H9 (cell line): ENCODE results near the gene SH3BGRL3. TPM values are rescaled to one million over a fixed set of nuclear protein-coding genes. Genes with fewer than 3 reads are reported as not detected.

Experiments
- DNase-seq: peaks from one replicate; pipeline ENCODE4 v3.0.0-alpha.2; 2017
- H2AFZ ChIP-seq: one replicate; pipeline ENCODE4 v1.6.1; 2013; ENCODE audit warnings: mild to moderate bottlenecking, low read length, control low read depth, moderate library complexity
- H2AK5ac ChIP-seq: 2 replicates; pipeline ENCODE4 v1.6.1; 2013; ENCODE audit warnings: low read length, control low read depth, mixed read lengths; ENCODE audit not compliant: insufficient read length
- H2BK120ac ChIP-seq: one replicate; pipeline ENCODE4 v1.6.1; 2013; ENCODE audit warnings: low read depth, mild to moderate bottlenecking, low read length, control low read depth, inconsistent platforms; ENCODE audit not compliant: poor library complexity, severe bottlenecking
- H2BK12ac ChIP-seq: 2 replicates; pipeline ENCODE4 v1.6.1; 2013; ENCODE audit warnings: low read length, control low read depth, mixed read lengths, low read depth; ENCODE audit not compliant: insufficient read length
- H2BK15ac ChIP-seq: 2 replicates; pipeline ENCODE4 v1.6.1; 2013; ENCODE audit warnings: low read depth, low read length, control low read depth
- H2BK20ac ChIP-seq: one replicate; pipeline ENCODE4 v1.6.1; 2013; ENCODE audit warnings: low read depth, mild to moderate bottlenecking, low read length, control low read depth, inconsistent platforms; ENCODE audit not compliant: poor library complexity, severe bottlenecking
- H2BK5ac ChIP-seq: 2 replicates; pipeline ENCODE4 v1.6.1; 2013; ENCODE audit warnings: low read length, control low read depth, mixed read lengths; ENCODE audit not compliant: insufficient read length
- H3K14ac ChIP-seq: 2 replicates; pipeline ENCODE4 v1.6.1; 2013; ENCODE audit warnings: low read length, control low read depth; ENCODE audit not compliant: insufficient read depth
- H3K18ac ChIP-seq: 2 replicates; pipeline ENCODE4 v1.6.1; 2013; ENCODE audit warnings: low read depth, mild to moderate bottlenecking, mixed read lengths, low read length, control low read depth; ENCODE audit not compliant: insufficient read length
- H3K23ac ChIP-seq: 2 replicates; pipeline ENCODE4 v1.6.1; 2013; ENCODE audit warnings: low read length, control low read depth, mixed read lengths, low read depth; ENCODE audit not compliant: insufficient read length
- H3K23me2 ChIP-seq: 2 replicates; pipeline ENCODE4 v1.6.1; 2013; ENCODE audit warnings: low read depth, mild to moderate bottlenecking, mixed read lengths, low read length, control low read depth; ENCODE audit not compliant: insufficient read length, poor library complexity, severe bottlenecking
- H3K27ac ChIP-seq: 2 replicates; pipeline ENCODE4 v1.5.1; 2013; ENCODE audit warnings: low read length, control low read depth, mixed read lengths, low read depth; ENCODE audit not compliant: insufficient read length
- H3K27me3 ChIP-seq: 2 replicates; pipeline ENCODE4 v1.6.1; 2013; ENCODE audit warnings: low read length, control low read depth, inconsistent platforms; ENCODE audit not compliant: insufficient read depth
- H3K4ac ChIP-seq: 2 replicates; pipeline ENCODE4 v1.6.1; 2013; ENCODE audit warnings: low read depth, mild to moderate bottlenecking, control low read depth, inconsistent platforms, low read length, moderate library complexity
- H3K4me1 ChIP-seq: 2 replicates; pipeline ENCODE4 v1.6.1; 2013; ENCODE audit warnings: low read length, control low read depth, inconsistent platforms; ENCODE audit not compliant: insufficient read depth
- H3K4me2 ChIP-seq: 2 replicates; pipeline ENCODE4 v1.6.1; 2013; ENCODE audit warnings: low read length, control low read depth, mixed read lengths; ENCODE audit not compliant: insufficient read length, insufficient read depth
- H3K56ac ChIP-seq: 2 replicates; pipeline ENCODE4 v1.6.1; 2013; ENCODE audit warnings: low read depth, mild to moderate bottlenecking, mixed read lengths, low read length, control low read depth; ENCODE audit not compliant: insufficient read length
- H3K79me1 ChIP-seq: 2 replicates; pipeline ENCODE4 v1.6.1; 2013; ENCODE audit warnings: low read depth, mild to moderate bottlenecking, moderate library complexity, low read length, control low read depth, inconsistent platforms; ENCODE audit not compliant: insufficient read depth, poor library complexity, severe bottlenecking
- H3K79me2 ChIP-seq: 2 replicates; pipeline ENCODE4 v1.6.1; 2013; ENCODE audit warnings: low read length, control low read depth, inconsistent platforms; ENCODE audit not compliant: insufficient read depth
- H3K9ac ChIP-seq: 2 replicates; pipeline ENCODE4 v1.6.1; 2013; ENCODE audit warnings: low read length, control low read depth, mixed read lengths; ENCODE audit not compliant: insufficient read length; ENCODE audit errors: extremely low read depth
- H3K9me3 ChIP-seq: one replicate; pipeline ENCODE4 v1.6.1; 2013; ENCODE audit warnings: low read depth, low read length, inconsistent platforms; ENCODE audit not compliant: control insufficient read depth
- H3T11ph ChIP-seq: one replicate; pipeline ENCODE4 v1.6.1; 2013; ENCODE audit warnings: mild to moderate bottlenecking, low read length, control low read depth, inconsistent platforms
- H4K20me1 ChIP-seq: one replicate; pipeline ENCODE4 v1.6.1; 2013; ENCODE audit not compliant: control insufficient read depth, insufficient read length, insufficient read depth
- H4K5ac ChIP-seq: 2 replicates; pipeline ENCODE4 v1.6.1; 2013; ENCODE audit warnings: low read depth, mild to moderate bottlenecking, mixed read lengths, low read length, control low read depth; ENCODE audit not compliant: insufficient read length
- H4K8ac ChIP-seq: replicated peaks from 2 replicates; pipeline ENCODE4 v1.6.1; 2013; ENCODE audit warnings: low read length, control low read depth, mixed read lengths, low read depth; ENCODE audit not compliant: insufficient read length
- H4K91ac ChIP-seq: 2 replicates; pipeline ENCODE4 v1.6.1; 2013; ENCODE audit warnings: low read depth, mild to moderate bottlenecking, moderate library complexity, mixed read lengths, low read length, control low read depth; ENCODE audit not compliant: insufficient read length
- H3K27ac Mint-ChIP-seq, 3 experiments: 2 replicates in 2 of 3; 3 replicates in 1 of 3; pipeline ENCODE4 v1.8.0; 2020 to 2021; ENCODE audit warnings: mixed read lengths in 3 of 3, mild to moderate bottlenecking in 1 of 3, moderate library complexity in 1 of 3
- H3K27me3 Mint-ChIP-seq: 2 replicates; pipeline ENCODE4 v1.8.0; 2021; ENCODE audit warnings: low read depth, mild to moderate bottlenecking, moderate library complexity, mixed read lengths
- H3K36me3 Mint-ChIP-seq, 3 experiments: 2 replicates in 2 of 3; 3 replicates in 1 of 3; pipeline ENCODE4 v1.8.0; 2020 to 2021; ENCODE audit warnings: low read depth in 3 of 3, mixed read lengths in 3 of 3; ENCODE audit not compliant: insufficient read depth in 1 of 3
- H3K4me1 Mint-ChIP-seq, 2 experiments: 2 replicates each; pipeline ENCODE4 v1.8.0; 2020; ENCODE audit warnings: mixed read lengths in 2 of 2
- H3K4me3 Mint-ChIP-seq, 2 experiments: 2 replicates in 1 of 2; 3 replicates in 1 of 2; pipeline ENCODE4 v1.8.0; 2020 to 2021; ENCODE audit warnings: mild to moderate bottlenecking in 2 of 2, mixed read lengths in 2 of 2, moderate library complexity in 1 of 2
- H3K9me3 Mint-ChIP-seq, 2 experiments: 2 replicates in 1 of 2; 3 replicates in 1 of 2; pipeline ENCODE4 v1.8.0; 2020; ENCODE audit warnings: mild to moderate bottlenecking in 2 of 2, mixed read lengths in 2 of 2, moderate library complexity in 1 of 2
- CTCF ChIP-seq: fragments of 200-600 bp; sonication (generic); conservative IDR thresholded peaks from 3 replicates; pipeline ENCODE4 v1.8.0; 2021; ENCODE audit warnings: antibody characterized with exemption, mild to moderate bottlenecking
- WGBS: extraction: QIAGEN DNeasy Blood & Tissue Kit; methylation state at CpG from one replicate; pipeline ENCODE4 v1.1.7; 2013; ENCODE audit warnings: missing lambda C conversion rate, low lambda C conversion rate, mixed read lengths; ENCODE audit not compliant: insufficient read length; ENCODE audit errors: extremely low coverage; 5-methylcytosine and 5-hydroxymethylcytosine counted together
- total RNA-seq: library from RNA; stranded (reverse); gene quantifications from 2 replicates; pipeline ENCODE4 v1.2.1, GENCODE V29; 2021

SH3BGRL3 gene
- total RNA-seq, 1 experiment from 2014 or later, result 86.3 TPM

DNA sequence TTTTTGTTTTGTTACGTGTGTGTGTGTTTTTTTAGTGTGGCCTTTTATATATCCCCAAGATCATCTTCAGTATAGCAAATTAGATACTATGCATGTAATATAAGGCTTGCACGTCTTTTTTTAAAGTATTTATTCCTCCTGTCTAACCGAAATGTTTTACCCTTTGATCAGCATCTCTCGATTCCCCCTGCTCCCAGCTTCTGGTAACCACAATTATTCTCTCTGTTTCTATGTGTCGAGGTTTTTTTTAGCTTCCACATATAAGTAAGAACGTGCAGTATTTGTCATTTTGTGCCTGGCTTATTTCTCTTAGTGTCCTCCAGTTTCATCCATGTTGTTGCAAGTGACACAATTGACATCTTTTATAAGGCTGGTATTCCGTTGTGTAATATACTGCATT, 27.2 kb upstream of the SH3BGRL3 start:
- H3K27ac Mint-ChIP-seq, result no peak overlapping the region
- TF ChIP-seq CTCF, result no peak
- no peaks in the 10 kb centered on the region for H3K4me1 Mint-ChIP-seq
- no peak overlapping the region for H2BK20ac ChIP-seq
- no peak overlapping the region for H2BK5ac ChIP-seq
- H3K79me2 ChIP-seq, result no peaks in the 10 kb centered on the region; the same call in 1 of the 2 replicates
- H3K9me3 ChIP-seq, result no peaks in the 10 kb centered on the region
- H3K27me3 Mint-ChIP-seq, result no peaks in the 10 kb centered on the region
- H2BK12ac ChIP-seq, result no peak overlapping the region
- H3K56ac ChIP-seq, result no peak overlapping the region
- H3K4me3 Mint-ChIP-seq, result no peak overlapping the region
- no CpG with 5 or more reads among the region's 7 CpGs for WGBS
- H3K4me1 ChIP-seq, result no peaks in the 10 kb centered on the region
- H3K23ac ChIP-seq, result no peak overlapping the region
- H3K14ac ChIP-seq, result no peak overlapping the region
- no peak overlapping the region for H4K5ac ChIP-seq
- H3K27ac ChIP-seq, result no peak overlapping the region
- no peaks in the 10 kb centered on the region for H3K23me2 ChIP-seq
- no peak overlapping the region for H2AK5ac ChIP-seq
- DNase-seq, result no peak
- no peak overlapping the region for H2BK120ac ChIP-seq
- no peak overlapping the region for H3K18ac ChIP-seq
- no peak overlapping the region for H2BK15ac ChIP-seq
- H4K20me1 ChIP-seq, result no peaks in the 10 kb centered on the region
- H3K36me3 Mint-ChIP-seq, result peaks cover 48 to 71% (median 70%) of the 10 kb centered on the region in 3 experiments
- no peak overlapping the region for H4K8ac ChIP-seq
- no peak overlapping the region for H4K91ac ChIP-seq
- peaks cover 4% of the 10 kb centered on the region for H3K79me1 ChIP-seq
- peaks cover 3 to 4% of the 10 kb centered on the region in 2 experiments; a peak in 3 of 5 replicates for H3K9me3 Mint-ChIP-seq
- no peak overlapping the region for H3T11ph ChIP-seq
- H3K9ac ChIP-seq, result no peak overlapping the region
- no peak overlapping the region for H3K4me2 ChIP-seq
- H3K27me3 ChIP-seq, result no peaks in the 10 kb centered on the region
- no peak overlapping the region for H3K4ac ChIP-seq
- H2AFZ ChIP-seq, result no peak overlapping the region
